ENCODE results near the gene LRR1.
"Not testable (repeated sequence)": the region's sequence is repeated elsewhere in the genome, so short reads cannot be mapped to it uniquely, and the experiment has no call there.

Gene LRR1

GRCh38 chr14:49581209-49582112 lies 17.3 kb upstream of the LRR1 start:
- Mint-ChIP-seq H3K36me3 (ENCODE audit: low read depth) (peaks cover 65% of the 10 kb centered on the region), H3K4me3 (no peak overlapping the region), H3K4me1 (ENCODE audit: low read depth) (peaks cover 50% of the 10 kb centered on the region), H3K27me3 (ENCODE audit: low read depth) (peaks cover 3% of the 10 kb centered on the region), H3K9me3 (no peaks in the 10 kb centered on the region), H3K27ac (peak overlapping the region; percentile 3)
- no peak for DNase-seq (ENCODE audit: low spot score)

GRCh38 chr14:49582113-49582977 lies 16.4 kb upstream of the LRR1 start:
- peaks cover 5% of the 10 kb centered on the region for H3K27me3 Mint-ChIP-seq (ENCODE audit: low read depth)
- H3K9me3 Mint-ChIP-seq, result no peaks in the 10 kb centered on the region
- peak overlapping the region; percentile 35 for H3K27ac Mint-ChIP-seq
- H3K36me3 Mint-ChIP-seq (ENCODE audit: low read depth), result peaks cover 61% of the 10 kb centered on the region
- peak overlapping the region; percentile 5 for H3K4me3 Mint-ChIP-seq
- peaks cover 56% of the 10 kb centered on the region for H3K4me1 Mint-ChIP-seq (ENCODE audit: low read depth)
- DNase-seq (ENCODE audit: low spot score), result no peak

GRCh38 chr14:49583629-49584028 lies 15.1 kb upstream of the LRR1 start:
- DNase-seq (ENCODE audit: low spot score), result no peak
- H3K27ac Mint-ChIP-seq, result peak overlapping the region; percentile 84
- peaks cover 53% of the 10 kb centered on the region for H3K36me3 Mint-ChIP-seq (ENCODE audit: low read depth)
- peaks cover 5% of the 10 kb centered on the region for H3K27me3 Mint-ChIP-seq (ENCODE audit: low read depth)
- H3K9me3 Mint-ChIP-seq, result no peaks in the 10 kb centered on the region
- peaks cover 54% of the 10 kb centered on the region for H3K4me1 Mint-ChIP-seq (ENCODE audit: low read depth)
- H3K4me3 Mint-ChIP-seq, result peak overlapping the region; percentile 88

DNA sequence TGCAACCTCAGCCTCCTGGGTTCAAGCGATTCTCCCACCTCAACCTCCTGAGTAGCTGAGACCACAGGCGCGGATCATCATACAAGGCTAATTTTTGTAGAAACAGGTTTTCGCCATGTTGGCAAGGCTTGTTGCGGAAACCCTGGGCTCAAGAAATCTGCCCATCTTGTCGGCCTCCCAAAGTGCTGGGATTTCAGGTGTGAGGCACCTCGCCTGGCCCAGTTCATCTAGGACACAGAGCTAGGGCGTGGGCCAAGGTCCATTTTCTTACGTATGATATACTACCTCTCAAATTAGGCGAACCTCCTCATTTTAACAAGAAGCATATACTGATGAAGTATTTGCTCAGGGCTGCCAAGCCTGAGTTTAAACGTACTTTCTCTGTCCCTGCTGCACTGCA lies 14.7 kb upstream of the LRR1 start:
- peaks cover 53% of the 10 kb centered on the region for H3K36me3 Mint-ChIP-seq (ENCODE audit: low read depth)
- H3K9me3 Mint-ChIP-seq, result no peaks in the 10 kb centered on the region
- peak overlapping the region; percentile 88 for H3K4me3 Mint-ChIP-seq
- peaks cover 50% of the 10 kb centered on the region for H3K4me1 Mint-ChIP-seq (ENCODE audit: low read depth)
- H3K27ac Mint-ChIP-seq, result peak overlapping the region; percentile 84
- H3K27me3 Mint-ChIP-seq (ENCODE audit: low read depth), result peaks cover 5% of the 10 kb centered on the region
- DNase-seq (ENCODE audit: low spot score), result no peak

DNA sequence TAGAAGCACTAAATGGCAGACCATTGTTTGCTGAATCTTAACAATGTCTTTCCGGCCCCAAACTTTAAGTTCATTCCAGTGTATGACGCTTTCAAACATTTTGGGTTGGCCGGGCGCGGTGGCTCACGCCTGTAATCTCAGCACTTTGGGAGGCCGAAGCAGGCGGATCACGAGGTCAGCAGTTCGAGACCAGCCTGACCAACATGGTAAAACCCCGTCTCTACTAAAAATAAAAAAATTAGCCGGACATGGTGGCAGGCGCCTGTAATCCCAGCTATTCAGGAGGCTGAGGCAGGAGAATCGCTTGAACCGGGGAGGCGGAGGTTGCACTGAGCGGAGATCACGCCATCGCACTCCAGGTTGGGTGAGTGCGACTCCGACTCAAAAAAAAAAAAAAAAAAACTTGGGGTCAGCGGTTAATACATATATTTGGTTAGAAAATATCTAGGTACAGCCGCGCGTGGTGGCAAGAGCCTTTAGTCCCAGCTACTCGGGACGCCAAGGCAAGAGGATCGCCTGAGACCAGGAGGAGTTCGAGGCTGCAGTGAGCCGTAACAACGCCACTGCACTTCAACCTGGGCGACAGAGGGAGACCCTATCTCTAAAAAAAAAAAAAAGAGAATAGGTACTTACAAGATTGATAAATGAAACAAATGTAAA lies 13.6 kb upstream of the LRR1 start:
- Mint-ChIP-seq H3K4me3 (peak overlapping the region; percentile 88), H3K27ac (peak overlapping the region; percentile 89), H3K4me1 (ENCODE audit: low read depth) (peaks cover 45% of the 10 kb centered on the region), H3K36me3 (ENCODE audit: low read depth) (peaks cover 51% of the 10 kb centered on the region)
- DNase-seq (ENCODE audit: low spot score); H3K9me3 Mint-ChIP-seq; H3K27me3 Mint-ChIP-seq (ENCODE audit: low read depth): not testable (repeated sequence)

- Mint-ChIP-seq H3K9me3 (no peaks in the 10 kb centered on the region), H3K27ac (peak within 1 kb of the TSS; percentile 89), H3K36me3 (ENCODE audit: low read depth) (peaks cover 49% of the 10 kb centered on the region), H3K27me3 (ENCODE audit: low read depth) (peaks cover 5% of the 10 kb centered on the region), H3K4me3 (peak within 1 kb of the TSS; percentile 88), H3K4me1 (ENCODE audit: low read depth) (peaks cover 43% of the 10 kb centered on the region)
- peak; percentile 99 for DNase-seq (ENCODE audit: low spot score)
Measured at GRCh38 chr14:49585803-49586672, 12.7 kb upstream of the LRR1 start, which contains the start of gene RPS29. Gene RPS29, minus strand, starts transcription at chr14:49586380. Its CDS starts 34 bp downstream, at chr14:49586346.

GRCh38 chr14:49586673-49587460 lies 11.9 kb upstream of the LRR1 start:
- peak overlapping the region; percentile 88 for H3K4me3 Mint-ChIP-seq
- H3K9me3 Mint-ChIP-seq, result no peaks in the 10 kb centered on the region
- H3K27ac Mint-ChIP-seq, result peak overlapping the region; percentile 89
- peaks cover 36% of the 10 kb centered on the region for H3K4me1 Mint-ChIP-seq (ENCODE audit: low read depth)
- DNase-seq (ENCODE audit: low spot score), result peak; percentile 63
- peaks cover 41% of the 10 kb centered on the region for H3K36me3 Mint-ChIP-seq (ENCODE audit: low read depth)
- peaks cover 5% of the 10 kb centered on the region for H3K27me3 Mint-ChIP-seq (ENCODE audit: low read depth)

- Mint-ChIP-seq H3K4me1 (ENCODE audit: low read depth) (peaks cover 17% of the 10 kb centered on the region), H3K9me3 (no peaks in the 10 kb centered on the region), H3K4me3 (no peak overlapping the region), H3K27me3 (ENCODE audit: low read depth) (peaks cover 5% of the 10 kb centered on the region), H3K27ac (no peak overlapping the region), H3K36me3 (ENCODE audit: low read depth) (peaks cover 18% of the 10 kb centered on the region)
- no peak for DNase-seq (ENCODE audit: low spot score)
Measured at GRCh38 chr14:49589387-49589786, 9.4 kb upstream of the LRR1 start.

- Mint-ChIP-seq H3K4me1 (ENCODE audit: low read depth) (peaks cover 22% of the 10 kb centered on the region), H3K4me3 (no peak overlapping the region), H3K27ac (no peak overlapping the region), H3K36me3 (ENCODE audit: low read depth) (no peaks in the 10 kb centered on the region), H3K9me3 (no peaks in the 10 kb centered on the region), H3K27me3 (ENCODE audit: low read depth) (no peaks in the 10 kb centered on the region)
- no peak for DNase-seq (ENCODE audit: low spot score)
Measured at GRCh38 chr14:49593016-49593415, 5.7 kb upstream of the LRR1 start.

DNA sequence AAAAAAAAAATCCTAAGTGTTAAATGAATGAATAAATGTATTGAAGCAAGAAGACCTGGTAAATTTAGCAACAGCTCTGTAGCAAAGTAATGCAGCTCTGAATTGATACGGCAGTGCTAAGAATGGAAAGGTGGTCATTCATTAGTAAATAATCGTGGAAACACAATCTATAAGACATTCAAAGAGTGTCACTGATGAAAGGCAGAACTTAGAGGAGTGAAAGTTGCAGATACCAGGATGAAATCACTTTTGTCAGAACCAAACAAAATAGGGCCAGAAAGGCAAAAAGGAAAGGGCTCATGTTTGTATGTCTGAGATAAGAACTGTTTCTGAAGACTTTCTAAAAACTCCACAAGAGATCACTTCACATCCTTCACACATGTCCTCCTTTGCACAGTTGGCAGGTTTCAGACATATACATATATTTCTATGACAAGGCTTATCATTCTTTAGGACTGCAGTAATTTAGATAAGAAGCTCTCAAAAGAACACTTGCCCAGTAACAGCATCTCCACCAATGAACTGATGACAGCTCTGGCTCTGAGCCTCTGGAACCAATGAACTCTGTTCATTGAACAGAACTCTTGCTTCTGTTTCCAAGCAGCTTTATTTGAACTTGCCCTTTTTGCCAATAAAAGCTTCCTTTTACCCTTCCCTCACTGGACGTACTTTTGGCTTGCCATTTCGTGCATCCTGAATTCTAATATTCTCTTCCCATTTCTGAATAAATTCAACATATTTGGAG lies 4.2 kb upstream of the LRR1 start:
- no peaks in the 10 kb centered on the region for H3K27me3 Mint-ChIP-seq (ENCODE audit: low read depth)
- H3K4me3 Mint-ChIP-seq, result no peak overlapping the region
- H3K4me1 Mint-ChIP-seq (ENCODE audit: low read depth), result peaks cover 22% of the 10 kb centered on the region
- DNase-seq (ENCODE audit: low spot score), result no peak
- no peaks in the 10 kb centered on the region for H3K9me3 Mint-ChIP-seq
- H3K36me3 Mint-ChIP-seq (ENCODE audit: low read depth), result peaks cover 3% of the 10 kb centered on the region
- no peak overlapping the region for H3K27ac Mint-ChIP-seq

DNA sequence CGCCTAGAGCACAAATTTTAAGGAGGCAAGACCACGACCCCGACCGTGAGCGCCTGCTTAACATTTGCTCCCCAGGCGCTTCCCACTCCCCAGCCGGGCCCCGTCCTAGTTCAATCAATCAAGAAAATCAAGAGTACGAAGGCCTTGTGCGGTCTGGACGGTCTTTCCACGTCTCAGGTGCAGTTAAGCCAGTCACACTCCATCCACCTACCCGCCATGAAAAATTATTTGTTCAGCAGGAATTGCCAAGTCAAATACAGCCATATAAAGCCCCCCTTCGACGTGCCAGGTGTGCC lies 603 bp upstream of the LRR1 start:
- Mint-ChIP-seq H3K27me3 (ENCODE audit: low read depth) (no peaks in the 10 kb centered on the region), H3K4me3 (peak overlapping the region; percentile 91), H3K27ac (peak overlapping the region; percentile 95), H3K9me3 (no peaks in the 10 kb centered on the region), H3K36me3 (ENCODE audit: low read depth) (peaks cover 18% of the 10 kb centered on the region), H3K4me1 (ENCODE audit: low read depth) (peaks cover 36% of the 10 kb centered on the region)
- DNase-seq (ENCODE audit: low spot score), result no peak

DNA sequence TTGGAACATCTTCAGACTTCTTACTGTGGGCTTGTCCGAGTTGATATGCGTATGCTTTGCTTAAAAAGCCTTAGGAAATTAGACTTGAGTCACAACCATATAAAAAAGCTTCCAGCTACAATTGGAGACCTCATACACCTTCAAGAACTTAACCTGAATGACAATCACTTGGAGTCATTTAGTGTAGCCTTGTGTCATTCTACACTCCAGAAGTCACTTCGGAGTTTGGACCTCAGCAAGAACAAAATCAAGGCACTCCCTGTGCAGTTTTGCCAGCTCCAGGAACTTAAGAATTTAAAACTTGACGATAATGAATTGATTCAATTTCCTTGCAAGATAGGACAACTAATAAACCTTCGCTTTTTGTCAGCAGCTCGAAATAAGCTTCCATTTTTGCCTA lies 8.8 kb downstream of the LRR1 start:
- DNase-seq (ENCODE audit: low spot score), result no peak
- Mint-ChIP-seq H3K9me3 (no peaks in the 10 kb centered on the region), H3K4me3 (no peak overlapping the region), H3K36me3 (ENCODE audit: low read depth) (peaks cover 42% of the 10 kb centered on the region), H3K27me3 (ENCODE audit: low read depth) (no peaks in the 10 kb centered on the region), H3K4me1 (ENCODE audit: low read depth) (peaks cover 9% of the 10 kb centered on the region), H3K27ac (no peak overlapping the region)
